Gastrocnemius medialis (tissue), 4 donors: ENCODE results near the gene SYT6.

Experiments used
- CTCF ChIP-seq, 5 experiments: fragments of 450-650 bp in 3 of 5; fragments of 200-600 bp in 2 of 5; sonication (generic) in 2 of 5; IDR thresholded peaks in 4 of 5; conservative IDR thresholded peaks in 1 of 5; 1 replicate in 4 of 5; 2 replicates in 1 of 5; pipeline ENCODE4 v1.5.1; 2016 to 2019; ENCODE audit warnings: antibody characterized with exemption in 5 of 5, mild to moderate bottlenecking in 3 of 5, moderate library complexity in 3 of 5
- POLR2A ChIP-seq, 2 donors: fragments of 450-650 bp; IDR thresholded peaks; one replicate each; pipeline ENCODE4 v1.6.1; 2017; ENCODE audit warnings: antibody characterized with exemption in 2 of 2, mild to moderate bottlenecking in 2 of 2, moderate library complexity in 2 of 2

GRCh38 chr1:114061121-114061830 lies 92.4 kb downstream of the SYT6 start:
- TF ChIP-seq CTCF (IDR thresholded peaks at IDR 0.05 in 4 of 5, conservative IDR thresholded peaks at IDR 0.05 in 1 of 5) (no peak), POLR2A (IDR thresholded peaks at IDR 0.05) (no peak)
